Vagina (tissue), 2 donors: ENCODE results near the gene TRMU. TPM values are rescaled to one million over a fixed set of nuclear protein-coding genes. Genes with fewer than 3 reads are reported as not detected.

ENCODE experiments used
- DNase-seq, 2 donors: peaks; one replicate each; pipeline ENCODE4 v3.0.0-alpha.2; 2017; ENCODE audit errors: extremely low spot score in 2 of 2
- H3K27ac ChIP-seq: fragments of 200-600 bp; sonication (generic); one replicate; pipeline ENCODE4 v1.5.1; 2019
- H3K27me3 ChIP-seq: fragments of 200-600 bp; sonication (generic); one replicate; pipeline ENCODE4 v1.5.1; 2019
- H3K36me3 ChIP-seq, 2 donors: fragments of 200-600 bp; sonication (generic); one replicate each; pipeline ENCODE4 v1.5.1; 2017 to 2019
- H3K4me1 ChIP-seq: fragments of 200-600 bp; sonication (generic); one replicate; pipeline ENCODE4 v1.5.1; 2019
- H3K4me3 ChIP-seq, 2 donors: fragments of 200-600 bp; sonication (generic); 1 replicate in 1 of 2; 2 replicates in 1 of 2; pipeline ENCODE4 v1.5.1; 2016 to 2019
- H3K9me3 ChIP-seq: fragments of 200-600 bp; sonication (generic); one replicate; pipeline ENCODE4 v1.5.1; 2019
- CTCF ChIP-seq, 3 experiments: fragments of 450-650 bp in 2 of 3; fragments of 200-600 bp in 1 of 3; sonication (generic) in 1 of 3; IDR thresholded peaks; one replicate each; pipeline ENCODE4 v1.5.1; 2017 to 2019; ENCODE audit warnings: antibody characterized with exemption in 3 of 3, mild to moderate bottlenecking in 2 of 3, moderate library complexity in 2 of 3
- POLR2A ChIP-seq, 2 donors: fragments of 450-650 bp; IDR thresholded peaks; one replicate each; pipeline ENCODE4 v1.6.1; 2017; ENCODE audit warnings: antibody characterized with exemption in 2 of 2, mild to moderate bottlenecking in 2 of 2, moderate library complexity in 2 of 2
- POLR2AphosphoS5 ChIP-seq, 2 donors: sonication (generic); formaldehyde crosslinking; IDR thresholded peaks; one replicate each; pipeline ENCODE4 v1.9.0; 2017; ENCODE audit warnings: antibody characterized with exemption in 2 of 2, mild to moderate bottlenecking in 2 of 2, low read depth in 1 of 2; ENCODE audit not compliant: insufficient read depth in 1 of 2
- intact Hi-C: fragments of 100-400 bp; cut with DNase I; formaldehyde crosslinking; loops from one replicate; pipeline ENCODE4 v1.15.1; 2023
- total RNA-seq: library from RNA; depleted of rRNA; stranded (reverse); fragments of >200 nt; gene quantifications from one replicate; pipeline ENCODE4 v1.2.3, GENCODE V29; 2016

Gene TRMU
- total RNA-seq, 1 donor from 2014 or later, result 37.1 TPM

- Histone ChIP-seq H3K27ac (no peak overlapping the region), H3K4me1 (no peaks in the 10 kb centered on the region), H3K27me3 (no peaks in the 10 kb centered on the region), H3K9me3 (no peaks in the 10 kb centered on the region), H3K4me3 (no peak overlapping the region), H3K36me3 (no peaks in the 10 kb centered on the region)
- intact Hi-C loops, result no loop called here
- no peak for DNase-seq
- no peak for TF ChIP-seq CTCF (IDR thresholded peaks at IDR 0.05)
- TF ChIP-seq POLR2AphosphoS5 (IDR thresholded peaks at IDR 0.05; ENCODE audit: insufficient read depth in 1 of 2, low read depth in 1 of 2), result no peak
- TF ChIP-seq POLR2A (IDR thresholded peaks at IDR 0.05), result no peak
These were observed 14.7 kb upstream of the TRMU start for GRCh38 chr22:46320716-46321386.

- intact Hi-C loops, result no loop called here
- TF ChIP-seq CTCF (IDR thresholded peaks at IDR 0.05) (no peak), POLR2A (IDR thresholded peaks at IDR 0.05) (no peak), POLR2AphosphoS5 (IDR thresholded peaks at IDR 0.05; ENCODE audit: insufficient read depth in 1 of 2, low read depth in 1 of 2) (no peak)
- Histone ChIP-seq H3K36me3 (no peaks in the 10 kb centered on the region), H3K27ac (no peak overlapping the region), H3K4me1 (no peaks in the 10 kb centered on the region), H3K4me3 (no peak overlapping the region), H3K9me3 (no peaks in the 10 kb centered on the region), H3K27me3 (no peaks in the 10 kb centered on the region)
- no peak for DNase-seq
These were observed 12.8 kb upstream of the TRMU start for GRCh38 chr22:46322711-46323110.

GRCh38 chr22:46323162-46323561 lies 12.4 kb upstream of the TRMU start:
- no peaks in the 10 kb centered on the region for H3K4me1 ChIP-seq
- DNase-seq, result no peak
- no peak overlapping the region for H3K27ac ChIP-seq
- intact Hi-C loops, result no loop called here
- no peaks in the 10 kb centered on the region for H3K9me3 ChIP-seq
- H3K36me3 ChIP-seq, result no peaks in the 10 kb centered on the region
- no peaks in the 10 kb centered on the region for H3K27me3 ChIP-seq
- H3K4me3 ChIP-seq, result no peak overlapping the region
- no peak for TF ChIP-seq POLR2AphosphoS5 (IDR thresholded peaks at IDR 0.05; ENCODE audit: insufficient read depth in 1 of 2, low read depth in 1 of 2)

- DNase-seq, result no peak
- no peak overlapping the region for H3K4me3 ChIP-seq
- H3K27ac ChIP-seq, result no peak overlapping the region
- TF ChIP-seq CTCF (IDR thresholded peaks at IDR 0.05) (no peak), POLR2A (IDR thresholded peaks at IDR 0.05) (no peak), POLR2AphosphoS5 (IDR thresholded peaks at IDR 0.05; ENCODE audit: insufficient read depth in 1 of 2, low read depth in 1 of 2) (no peak)
- no peaks in the 10 kb centered on the region for H3K27me3 ChIP-seq
- no peaks in the 10 kb centered on the region for H3K36me3 ChIP-seq
- intact Hi-C loops, result no loop called here
- H3K4me1 ChIP-seq, result no peaks in the 10 kb centered on the region
- no peaks in the 10 kb centered on the region for H3K9me3 ChIP-seq
These were observed 9.3 kb upstream of the TRMU start for GRCh38 chr22:46326066-46326680.

GRCh38 chr22:46327691-46328465 lies 7.6 kb upstream of the TRMU start:
- Histone ChIP-seq H3K27ac (no peak overlapping the region), H3K4me3 (no peak overlapping the region), H3K27me3 (no peaks in the 10 kb centered on the region), H3K9me3 (no peaks in the 10 kb centered on the region), H3K36me3 (no peaks in the 10 kb centered on the region), H3K4me1 (no peaks in the 10 kb centered on the region)
- DNase-seq, result no peak
- TF ChIP-seq POLR2AphosphoS5 (IDR thresholded peaks at IDR 0.05; ENCODE audit: insufficient read depth in 1 of 2, low read depth in 1 of 2), result no peak
- no peak for TF ChIP-seq CTCF (IDR thresholded peaks at IDR 0.05)
- TF ChIP-seq POLR2A (IDR thresholded peaks at IDR 0.05), result no peak
- intact Hi-C loops, result no loop called here
